Bronchial epithelial cell (primary cell): ENCODE data around the gene KLHL14. TPM values are rescaled to one million over a fixed set of nuclear protein-coding genes. Genes with fewer than 3 reads are reported as not detected.

Source experiments
- DNase-seq: peaks from one replicate; pipeline ENCODE4 v3.0.0-alpha.2; 2010; ENCODE audit warnings: low read depth
- FAIRE-seq: peaks from 2 replicates; lab custom pipeline; 2011; peaks lifted over from hg19 to GRCh38; lab: Jason Lieb, UNC
- H3K27me3 ChIP-seq: 2 replicates; pipeline ENCODE4 v1.5.1; 2011; ENCODE audit warnings: low read length; ENCODE audit not compliant: control insufficient read depth, insufficient read depth
- H3K36me3 ChIP-seq: 2 replicates; pipeline ENCODE4 v1.5.1; 2011; ENCODE audit warnings: low read length; ENCODE audit not compliant: control insufficient read depth, insufficient read depth
- H3K4me3 ChIP-seq: 2 replicates; pipeline ENCODE4 v1.5.1; 2011; ENCODE audit warnings: mild to moderate bottlenecking, low read depth, low read length, control low read depth
- CTCF ChIP-seq: IDR thresholded peaks from 2 replicates; pipeline ENCODE4 v1.5.1; 2011; ENCODE audit warnings: mild to moderate bottlenecking, moderate library complexity, low read length, control low read depth, inconsistent platforms; ENCODE audit not compliant: insufficient read depth, severe bottlenecking
- total RNA-seq: library from RNA; depleted of rRNA; stranded (reverse); fragments of >200 nt; gene quantifications from 2 replicates; pipeline ENCODE4 v1.2.1, GENCODE V29; 2014

The KLHL14 gene
- total RNA-seq, 1 donor from 2014 or later = not detected

DNA sequence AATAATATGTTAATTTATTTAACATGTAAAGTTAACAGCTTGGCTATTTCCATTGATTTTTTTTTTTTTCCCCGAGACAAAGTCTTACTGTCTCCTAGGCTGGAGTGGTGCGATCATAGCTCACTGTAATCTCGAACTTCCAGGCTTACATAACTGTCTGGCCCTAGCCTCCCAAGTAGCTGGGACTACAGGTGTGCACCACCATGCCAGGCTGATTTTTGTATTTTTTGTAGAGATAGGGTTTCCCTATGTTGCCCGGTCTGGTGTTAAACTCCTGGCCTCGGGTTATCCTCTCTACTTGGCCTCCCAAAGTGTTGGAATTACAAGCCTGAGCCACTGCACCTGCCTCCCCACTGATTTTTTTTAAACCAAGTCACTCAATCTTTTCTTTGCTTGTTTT lies 32.5 kb upstream of the KLHL14 start:
- Histone ChIP-seq H3K36me3 (no peaks in the 10 kb centered on the region), H3K4me3 (no peak overlapping the region), H3K27me3 (no peaks in the 10 kb centered on the region)
- no peak for FAIRE-seq
- no peak for TF ChIP-seq CTCF
- DNase-seq = no peak

DNA sequence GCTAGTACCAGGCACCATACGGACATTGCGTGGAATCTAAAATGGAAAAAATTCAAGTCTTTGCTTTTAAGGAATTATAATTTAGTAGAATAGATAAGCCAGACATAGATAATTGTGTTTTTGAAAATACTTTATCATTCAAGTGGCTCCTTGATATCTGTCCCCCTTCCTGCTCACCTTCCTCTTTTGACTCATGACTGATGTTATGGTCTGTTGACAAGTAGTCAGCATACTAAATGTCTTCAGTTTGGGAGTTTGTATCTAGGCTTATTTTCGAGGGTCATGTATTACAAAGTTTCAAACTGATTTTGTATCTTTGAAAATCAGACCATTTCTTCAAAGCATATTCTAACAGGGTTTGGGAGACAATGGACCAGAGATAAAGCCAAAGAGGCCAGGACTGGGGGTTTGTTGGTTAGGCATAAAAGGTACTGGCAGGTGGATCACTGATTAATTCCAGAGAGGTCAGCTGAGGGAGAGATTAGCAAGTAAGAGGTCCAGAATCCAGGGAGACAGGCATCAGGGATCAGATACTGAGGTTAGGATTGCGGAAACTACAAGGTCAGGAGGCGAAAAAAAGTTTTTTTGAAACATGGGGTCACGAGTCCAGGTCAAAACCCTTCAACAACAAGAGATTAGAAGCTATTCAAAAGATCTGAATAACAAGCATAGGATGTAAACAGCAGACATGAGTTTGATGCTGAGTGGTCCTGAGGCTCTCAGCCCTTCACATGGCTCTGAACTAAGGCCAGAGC lies 31.5 kb upstream of the KLHL14 start:
- Histone ChIP-seq H3K4me3 (no peak overlapping the region), H3K27me3 (no peaks in the 10 kb centered on the region), H3K36me3 (no peaks in the 10 kb centered on the region)
- FAIRE-seq (no peak), DNase-seq (no peak)
- no peak for TF ChIP-seq CTCF

- no peak overlapping the region for H3K4me3 ChIP-seq
- DNase-seq (no peak), FAIRE-seq (no peak)
- H3K36me3 ChIP-seq = no peaks in the 10 kb centered on the region
- no peak for TF ChIP-seq CTCF
- no peaks in the 10 kb centered on the region for H3K27me3 ChIP-seq
These were observed 30.7 kb upstream of the KLHL14 start for GRCh38 chr18:32803568-32803967.

- H3K4me3 ChIP-seq = no peak overlapping the region
- H3K36me3 ChIP-seq = no peaks in the 10 kb centered on the region
- FAIRE-seq (no peak), DNase-seq (no peak)
- H3K27me3 ChIP-seq = no peaks in the 10 kb centered on the region
- no peak for TF ChIP-seq CTCF
These were observed 30.0 kb upstream of the KLHL14 start for GRCh38 chr18:32802591-32803451.

DNA sequence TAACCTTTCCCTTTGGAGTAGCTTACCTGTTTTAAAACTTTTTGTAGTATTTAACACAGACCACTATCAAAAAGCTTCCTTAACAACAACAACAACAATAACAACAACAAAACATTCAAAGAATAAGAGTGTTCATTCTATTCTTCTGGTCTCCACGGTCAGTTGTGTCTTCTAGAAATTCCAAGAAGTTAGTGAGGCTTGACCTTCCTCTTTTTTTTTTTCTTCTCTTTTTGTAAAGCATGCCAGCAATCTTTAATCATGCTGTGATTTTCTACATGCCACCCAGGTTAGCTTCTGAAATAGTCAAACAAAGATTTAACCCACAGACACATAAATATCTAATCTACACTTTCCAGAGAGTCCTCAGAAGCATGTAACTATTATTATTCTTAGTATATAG lies 28.4 kb upstream of the KLHL14 start:
- TF ChIP-seq CTCF = no peak
- DNase-seq (no peak), FAIRE-seq (no peak)
- Histone ChIP-seq H3K36me3 (no peaks in the 10 kb centered on the region), H3K27me3 (no peaks in the 10 kb centered on the region), H3K4me3 (no peak overlapping the region)
